WTC11 (cell line): Measurements from ENCODE around the gene USP51. TPM values are rescaled to one million over a fixed set of nuclear protein-coding genes. Genes with fewer than 3 reads are reported as not detected.

Experiments
- ATAC-seq: fragments of 200-7000 bp; cut with Tn5 transposase; 2 replicates; pipeline ENCODE4 v1.10.0; 2021; ENCODE audit warnings: mild to moderate bottlenecking, moderate library complexity
- CTCF ChIA-PET: fragments of 300-600 bp; sonication (Branson Sonifier 250); formaldehyde crosslinking; loops from one replicate; lab custom pipeline; 2021; ENCODE audit warnings: antibody characterized with exemption; lab: Charles Lee
- POLR2A ChIA-PET: fragments of 350-600 bp; sonication (Branson Sonifier 250); formaldehyde crosslinking; loops from one replicate; lab custom pipeline; 2021; ENCODE audit warnings: antibody characterized with exemption; lab: Charles Lee
- DNase-seq: peaks from one replicate; pipeline ENCODE4 v3.0.0; 2021; ENCODE audit warnings: low spot score
- H3K27ac Mint-ChIP-seq: 2 replicates; pipeline ENCODE4 v1.8.0; 2021; ENCODE audit warnings: mixed read lengths
- H3K27me3 Mint-ChIP-seq: 2 replicates; pipeline ENCODE4 v1.8.0; 2021; ENCODE audit warnings: low read depth, mild to moderate bottlenecking, moderate library complexity, mixed read lengths
- H3K36me3 Mint-ChIP-seq: 2 replicates; pipeline ENCODE4 v1.8.0; 2021; ENCODE audit warnings: mixed read lengths
- H3K4me1 Mint-ChIP-seq: 2 replicates; pipeline ENCODE4 v1.8.0; 2022; ENCODE audit warnings: mixed read lengths
- H3K4me3 Mint-ChIP-seq: 2 replicates; pipeline ENCODE4 v1.8.0; 2021; ENCODE audit warnings: mild to moderate bottlenecking, moderate library complexity, mixed read lengths
- H3K9me3 Mint-ChIP-seq: 2 replicates; pipeline ENCODE4 v1.8.0; 2021; ENCODE audit warnings: mixed read lengths
- CREM ChIP-seq: sonication (generic); formaldehyde crosslinking; IDR thresholded peaks from 2 replicates; pipeline ENCODE4 v1.8.1; 2022; ENCODE audit warnings: mild to moderate bottlenecking, missing genetic modification reagents, moderate library complexity
- FOXK1 ChIP-seq: sonication (generic); formaldehyde crosslinking; IDR thresholded peaks from 2 replicates; pipeline ENCODE4 v1.8.0; 2022; ENCODE audit warnings: mild to moderate bottlenecking, moderate library complexity, missing genetic modification reagents
- FOXP4 ChIP-seq: sonication (generic); formaldehyde crosslinking; IDR thresholded peaks from 2 replicates; pipeline ENCODE4 v1.8.0; 2022; ENCODE audit warnings: mild to moderate bottlenecking, missing genetic modification reagents
- HMGXB4 ChIP-seq: sonication (generic); formaldehyde crosslinking; IDR thresholded peaks from 2 replicates; pipeline ENCODE4 v1.8.1; 2023; ENCODE audit warnings: mild to moderate bottlenecking, moderate library complexity, missing genetic modification reagents
- IRF1 ChIP-seq: sonication (generic); formaldehyde crosslinking; IDR thresholded peaks from 2 replicates; pipeline ENCODE4 v1.8.0; 2023; ENCODE audit warnings: missing genetic modification reagents
- JUN ChIP-seq: sonication (generic); formaldehyde crosslinking; IDR thresholded peaks from 2 replicates; pipeline ENCODE4 v1.8.0; 2023; ENCODE audit warnings: mild to moderate bottlenecking, missing genetic modification reagents
- MXD4 ChIP-seq: fragments of 250-450 bp; sonication (Bioruptor Pico); IDR thresholded peaks from 2 replicates; pipeline ENCODE4 v1.8.0; 2021; ENCODE audit warnings: mild to moderate bottlenecking, moderate library complexity, borderline replicate concordance
- NR1H2 ChIP-seq: sonication (generic); formaldehyde crosslinking; IDR thresholded peaks from 2 replicates; pipeline ENCODE4 v1.9.0; 2021; ENCODE audit warnings: mild to moderate bottlenecking, moderate library complexity, missing genetic modification reagents
- STAT6 ChIP-seq: sonication (generic); formaldehyde crosslinking; conservative IDR thresholded peaks from 2 replicates; pipeline ENCODE4 v1.8.1; 2023; ENCODE audit warnings: mild to moderate bottlenecking, low read depth, missing genetic modification reagents, moderate library complexity
- TCF7 ChIP-seq: sonication (generic); formaldehyde crosslinking; IDR thresholded peaks from 2 replicates; pipeline ENCODE4 v1.8.0; 2022; ENCODE audit warnings: mild to moderate bottlenecking, low read depth, missing genetic modification reagents, moderate library complexity
- USF1 ChIP-seq: sonication (generic); formaldehyde crosslinking; IDR thresholded peaks from 2 replicates; pipeline ENCODE4 v1.8.0; 2022; ENCODE audit warnings: mild to moderate bottlenecking, missing genetic modification reagents
- ZBTB43 ChIP-seq: sonication (generic); formaldehyde crosslinking; IDR thresholded peaks from 2 replicates; pipeline ENCODE4 v1.8.1; 2023; ENCODE audit warnings: mild to moderate bottlenecking, missing genetic modification reagents
- ZNF121 ChIP-seq: sonication (generic); formaldehyde crosslinking; IDR thresholded peaks from 2 replicates; pipeline ENCODE4 v1.8.0; 2023; ENCODE audit warnings: missing genetic modification reagents
- ZNF263 ChIP-seq: sonication (generic); formaldehyde crosslinking; IDR thresholded peaks from 2 replicates; pipeline ENCODE4 v1.8.1; 2022; ENCODE audit warnings: low read depth, mild to moderate bottlenecking, moderate library complexity, missing genetic modification reagents
- total RNA-seq: library from RNA; stranded (reverse); gene quantifications from 3 replicates; pipeline ENCODE4 v1.2.3, GENCODE V29; 2021

Gene USP51
- total RNA-seq, 1 experiment from 2014 or later = 6.5 TPM

- TF ChIP-seq STAT6 (CRISPR knock-in tag) = no peak
- no peak for TF ChIP-seq JUN
- no peak for TF ChIP-seq FOXK1 (CRISPR knock-in tag)
Observed at GRCh38 chrX:55523356-55523755, 33.7 kb upstream of the USP51 start (continued).

- POLR2A ChIA-PET = no interaction called here
- CTCF ChIA-PET = interaction anchor here (0.5 kb wide), 1 partner anchor 33 kb away, joined by 3 read pairs; the partner anchor contains the start of gene USP51
- H3K27ac Mint-ChIP-seq = no peak overlapping the region
- peaks cover 8% of the 10 kb centered on the region for H3K27me3 Mint-ChIP-seq
- no peak overlapping the region for H3K4me3 Mint-ChIP-seq
- no peaks in the 10 kb centered on the region for H3K9me3 Mint-ChIP-seq
- ATAC-seq (no peak), DNase-seq (no peak)
- peaks cover 4% of the 10 kb centered on the region; the same call in 1 of the 2 replicates for H3K4me1 Mint-ChIP-seq
- TF ChIP-seq CREM (no peak), ZNF263 (CRISPR knock-in tag) (no peak), ZBTB43 (CRISPR knock-in tag) (no peak), MXD4 (CRISPR knock-in tag) (no peak), NR1H2 (no peak), FOXP4 (CRISPR knock-in tag) (no peak), TCF7 (CRISPR knock-in tag) (no peak), HMGXB4 (CRISPR knock-in tag) (no peak), IRF1 (CRISPR knock-in tag) (no peak), ZNF121 (CRISPR knock-in tag) (no peak), USF1 (CRISPR knock-in tag) (no peak)
- no peaks in the 10 kb centered on the region for H3K36me3 Mint-ChIP-seq
Observed at GRCh38 chrX:55522596-55523276, 33.1 kb upstream of the USP51 start.
